Esophagus muscularis mucosa (tissue), 4 donors: ENCODE results near the gene WDR62. TPM values are rescaled to one million over a fixed set of nuclear protein-coding genes. Genes with fewer than 3 reads are reported as not detected.
A peak's percentile ranks its signal among the peaks of the same experiment; 100 is the strongest.

ENCODE experiments used
- DNase-seq: peaks from one replicate; pipeline ENCODE4 v3.0.0-alpha.2; 2017; ENCODE audit errors: extremely low spot score
- H3K27ac ChIP-seq, 4 donors: fragments of 200-600 bp; sonication (generic); replicated peaks in 1 of 4; 1 replicate in 3 of 4; 2 replicates in 1 of 4; pipeline ENCODE4 v1.5.1; 2016 to 2019; ENCODE audit warnings: mild to moderate bottlenecking in 1 of 4
- H3K27me3 ChIP-seq, 4 donors: fragments of 200-600 bp; sonication (generic); one replicate each; pipeline versions ENCODE4 v1.5.1 to v1.6.0; 2016 to 2019
- H3K36me3 ChIP-seq, 4 donors: fragments of 200-600 bp; sonication (generic); one replicate each; pipeline ENCODE4 v1.5.1; 2016 to 2019
- H3K4me1 ChIP-seq, 4 donors: fragments of 200-600 bp; sonication (generic); one replicate each; pipeline ENCODE4 v1.5.1; 2016 to 2019
- H3K4me3 ChIP-seq, 4 donors: fragments of 200-600 bp; sonication (generic); 1 replicate in 2 of 4; 2 replicates in 2 of 4; pipeline ENCODE4 v1.5.1; 2016 to 2019; ENCODE audit warnings: mild to moderate bottlenecking in 4 of 4, moderate library complexity in 1 of 4
- H3K9me3 ChIP-seq, 4 donors: fragments of 200-600 bp; sonication (generic); 1 replicate in 3 of 4; 2 replicates in 1 of 4; pipeline ENCODE4 v1.5.1; 2016 to 2019
- EP300 ChIP-seq: sonication (generic); formaldehyde crosslinking; IDR thresholded peaks from one replicate; pipeline ENCODE4 v1.6.1; 2017; ENCODE audit warnings: antibody characterized with exemption
- POLR2A ChIP-seq: fragments of 450-650 bp; IDR thresholded peaks from one replicate; pipeline ENCODE4 v1.6.1; 2017; ENCODE audit warnings: antibody characterized with exemption, moderate library complexity, mild to moderate bottlenecking, low read depth
- POLR2AphosphoS5 ChIP-seq, 2 donors: sonication (generic); formaldehyde crosslinking; IDR thresholded peaks; one replicate each; pipeline ENCODE4 v1.6.1; 2017; ENCODE audit warnings: antibody characterized with exemption in 2 of 2
- WGBS: methylation state at CpG from one replicate; pipeline ENCODE4 v1.1.5; 2018; 5-methylcytosine and 5-hydroxymethylcytosine counted together
- intact Hi-C: fragments of 100-400 bp; cut with DNase I; formaldehyde crosslinking; loops from one replicate; pipeline ENCODE4 v1.15.1; 2023
- total RNA-seq, 4 donors: library from RNA; depleted of rRNA; stranded (reverse); fragments of >200 nt; gene quantifications; one replicate each; pipeline versions ENCODE4 v1.1.0 to v1.2.1, GENCODE V29; 2016
- TF ChIP-seq, protein P1 (sequence below), 3 experiments: fragments of 200-600 bp in 2 of 3; fragments of 450-650 bp in 1 of 3; sonication (generic) in 2 of 3; IDR thresholded peaks; one replicate each; pipeline ENCODE4 v1.5.1; 2017 to 2019; ENCODE audit warnings: antibody characterized with exemption in 3 of 3, mild to moderate bottlenecking in 2 of 3, moderate library complexity in 1 of 3

Gene WDR62
- under 1 TPM in 3 of 4 donors, not detected in 1; 0.26 to 0.52 (median 0.50) TPM for total RNA-seq

DNA sequence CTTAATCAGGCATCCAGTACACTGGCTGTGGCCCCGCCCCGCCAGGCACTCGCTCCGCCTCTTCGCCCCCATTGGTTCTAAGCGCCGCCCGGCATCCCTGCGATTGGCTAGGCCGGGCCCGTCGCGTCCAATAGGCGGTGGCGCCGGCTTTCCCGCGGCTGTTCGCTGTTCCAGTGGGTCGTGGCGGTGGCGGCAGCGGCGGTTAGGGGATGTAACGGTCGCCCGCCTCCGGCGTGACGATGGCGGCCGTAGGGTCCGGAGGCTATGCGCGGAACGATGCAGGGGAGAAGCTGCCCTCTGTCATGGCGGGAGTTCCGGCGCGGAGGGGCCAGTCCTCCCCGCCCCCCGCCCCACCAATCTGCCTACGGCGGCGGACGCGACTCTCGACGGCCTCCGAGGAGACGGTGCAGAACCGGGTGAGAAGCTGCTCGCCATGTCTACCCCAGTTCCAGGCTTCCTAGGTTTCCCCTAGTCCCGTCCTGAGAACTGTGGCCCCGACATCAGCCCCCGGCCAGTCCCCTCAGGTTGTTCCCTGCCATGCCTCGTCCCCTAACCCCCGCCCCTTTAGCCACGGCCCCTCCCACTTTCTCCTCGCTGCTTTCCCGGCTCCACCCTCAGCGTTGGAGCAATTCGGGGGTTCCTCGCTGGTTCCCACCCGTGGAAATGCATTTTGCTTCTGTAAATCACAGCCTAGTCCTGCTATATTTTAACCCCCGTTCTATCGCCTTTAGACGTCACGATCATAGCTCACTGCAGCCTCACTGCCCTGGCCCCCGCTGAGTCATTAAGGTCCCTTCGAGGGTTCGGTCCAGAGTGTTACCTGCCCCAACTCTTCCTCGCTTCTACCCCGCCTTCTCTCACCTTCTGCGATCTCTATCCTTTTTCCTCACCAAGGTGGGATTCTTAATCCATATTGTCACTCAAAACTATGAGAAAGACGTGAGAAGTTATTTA is at the start of gene WDR62:
Gene WDR62 (plus strand): TSS at position 165 of the 954 bp plus-strand sequence. CDS start 75 bp downstream, at position 240.
- no peak for TF ChIP-seq POLR2AphosphoS5 (IDR thresholded peaks at IDR 0.05)
- TF ChIP-seq, protein P1, sequence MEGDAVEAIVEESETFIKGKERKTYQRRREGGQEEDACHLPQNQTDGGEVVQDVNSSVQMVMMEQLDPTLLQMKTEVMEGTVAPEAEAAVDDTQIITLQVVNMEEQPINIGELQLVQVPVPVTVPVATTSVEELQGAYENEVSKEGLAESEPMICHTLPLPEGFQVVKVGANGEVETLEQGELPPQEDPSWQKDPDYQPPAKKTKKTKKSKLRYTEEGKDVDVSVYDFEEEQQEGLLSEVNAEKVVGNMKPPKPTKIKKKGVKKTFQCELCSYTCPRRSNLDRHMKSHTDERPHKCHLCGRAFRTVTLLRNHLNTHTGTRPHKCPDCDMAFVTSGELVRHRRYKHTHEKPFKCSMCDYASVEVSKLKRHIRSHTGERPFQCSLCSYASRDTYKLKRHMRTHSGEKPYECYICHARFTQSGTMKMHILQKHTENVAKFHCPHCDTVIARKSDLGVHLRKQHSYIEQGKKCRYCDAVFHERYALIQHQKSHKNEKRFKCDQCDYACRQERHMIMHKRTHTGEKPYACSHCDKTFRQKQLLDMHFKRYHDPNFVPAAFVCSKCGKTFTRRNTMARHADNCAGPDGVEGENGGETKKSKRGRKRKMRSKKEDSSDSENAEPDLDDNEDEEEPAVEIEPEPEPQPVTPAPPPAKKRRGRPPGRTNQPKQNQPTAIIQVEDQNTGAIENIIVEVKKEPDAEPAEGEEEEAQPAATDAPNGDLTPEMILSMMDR (IDR thresholded peaks at IDR 0.05), result no peak
- TF ChIP-seq POLR2A, result no peak
- TF ChIP-seq EP300, result no peak
- H3K9me3 ChIP-seq, result no peaks in the 10 kb centered on the region
- H3K4me3 ChIP-seq, result peak within 1 kb of the TSS; percentile 61 to 73 (median 68)
- WGBS, result 2% methylated on average over 24 of the region's 76 CpGs
- H3K4me1 ChIP-seq, result peaks cover 7 to 29% (median 22%) of the 10 kb centered on the region in 4 donors
- DNase-seq, result no peak
- H3K36me3 ChIP-seq, result no peaks in the 10 kb centered on the region
- peak within 1 kb of the TSS; percentile 87 to 95 (median 91) for H3K27ac ChIP-seq
- H3K27me3 ChIP-seq, result no peaks in the 10 kb centered on the region
- intact Hi-C loops, result loop anchor here (5.0 kb wide), 1 partner anchor 57 kb away; the partner anchor contains the start of genes OVOL3 and POLR2I

DNA sequence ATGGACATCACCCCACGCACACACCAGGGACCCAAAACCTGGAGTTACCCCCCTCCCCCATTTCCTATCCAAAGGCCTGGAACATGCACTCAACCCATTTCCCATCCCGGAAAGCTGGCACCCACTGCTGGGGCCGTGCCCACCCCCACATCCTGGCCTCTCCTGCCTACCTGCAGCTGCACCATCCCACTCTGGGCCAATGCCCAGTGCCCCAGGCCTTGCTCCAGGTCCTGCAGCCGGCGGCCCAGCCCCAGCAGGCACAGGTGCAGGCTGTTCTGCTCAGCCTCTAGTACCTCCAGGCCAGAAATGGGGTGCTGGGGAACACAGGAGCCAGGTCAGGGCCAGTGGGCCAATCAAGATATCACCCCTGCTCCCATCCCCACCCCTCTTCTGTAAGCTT is 47.7 kb upstream of the WDR62 start:
- no peaks in the 10 kb centered on the region for H3K9me3 ChIP-seq
- 98% methylated on average over 5 of the region's 5 CpGs for WGBS
- no peak overlapping the region for H3K4me3 ChIP-seq
- H3K4me1 ChIP-seq, result peaks cover 12 to 21% (median 19%) of the 10 kb centered on the region in 4 donors
- intact Hi-C loops, result no loop called here
- no peak for DNase-seq
- no peak overlapping the region for H3K27ac ChIP-seq
- no peaks in the 10 kb centered on the region for H3K27me3 ChIP-seq
- TF ChIP-seq POLR2AphosphoS5 (IDR thresholded peaks at IDR 0.05) (no peak), EP300 (no peak), POLR2A (no peak)
- TF ChIP-seq, protein P1 (IDR thresholded peaks at IDR 0.05), result no peak
- H3K36me3 ChIP-seq, result peaks cover 0 to 6% (median 0%) of the 10 kb centered on the region in 4 donors

DNA sequence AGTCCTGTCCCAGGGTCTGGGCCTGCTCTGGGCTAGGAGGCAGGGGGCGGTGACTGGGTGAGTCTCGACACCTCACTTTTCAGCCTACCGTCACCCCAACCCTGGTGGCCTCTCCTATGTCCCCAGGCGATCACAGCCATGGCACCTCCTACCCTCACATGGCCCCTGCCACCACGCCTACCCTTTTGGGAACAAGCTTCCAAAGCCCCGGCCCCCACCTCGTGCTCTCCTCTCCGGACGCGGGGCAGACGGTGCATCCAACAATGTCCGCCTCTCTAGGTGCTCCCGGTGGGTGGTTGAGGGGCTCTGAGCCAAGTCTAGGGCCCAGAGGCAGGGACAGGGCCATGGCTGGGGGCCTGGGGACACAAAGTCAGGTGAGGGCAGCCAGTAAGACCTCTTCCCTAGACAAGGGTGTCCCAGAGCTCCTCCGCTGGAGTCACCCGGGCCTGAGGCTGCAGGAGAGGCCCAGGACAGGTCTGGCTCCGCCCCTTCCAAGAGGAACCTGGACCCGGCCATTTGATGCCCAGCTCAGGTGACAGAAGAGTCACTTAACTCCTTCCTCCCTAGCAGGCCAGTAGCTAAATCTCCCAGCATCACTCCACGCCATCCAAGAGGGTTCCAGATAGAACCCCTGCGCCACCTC is 46.2 kb upstream of the WDR62 start, which contains the start of gene SYNE4:
Gene SYNE4 (minus strand): TSS at position 478 of the 643 bp plus-strand sequence. CDS start 132 bp downstream, at position 346.
- no peak for DNase-seq
- Histone ChIP-seq H3K27ac (peak within 1 kb of the TSS; percentile 77 to 81 (median 80)), H3K36me3 (peaks cover 0 to under 1% (median 0%) of the 10 kb centered on the region in 4 donors), H3K4me3 (peak within 1 kb of the TSS; percentile 45 to 62 (median 54)), H3K4me1 (peaks cover 16 to 30% (median 27%) of the 10 kb centered on the region in 4 donors), H3K9me3 (no peaks in the 10 kb centered on the region), H3K27me3 (no peaks in the 10 kb centered on the region)
- WGBS, result 61% methylated on average over 14 of the region's 19 CpGs
- TF ChIP-seq EP300, result no peak
- TF ChIP-seq POLR2A, result no peak
- TF ChIP-seq POLR2AphosphoS5 (IDR thresholded peaks at IDR 0.05), result no peak
- TF ChIP-seq, protein P1 (IDR thresholded peaks at IDR 0.05), result no peak
- intact Hi-C loops, result no loop called here

DNA sequence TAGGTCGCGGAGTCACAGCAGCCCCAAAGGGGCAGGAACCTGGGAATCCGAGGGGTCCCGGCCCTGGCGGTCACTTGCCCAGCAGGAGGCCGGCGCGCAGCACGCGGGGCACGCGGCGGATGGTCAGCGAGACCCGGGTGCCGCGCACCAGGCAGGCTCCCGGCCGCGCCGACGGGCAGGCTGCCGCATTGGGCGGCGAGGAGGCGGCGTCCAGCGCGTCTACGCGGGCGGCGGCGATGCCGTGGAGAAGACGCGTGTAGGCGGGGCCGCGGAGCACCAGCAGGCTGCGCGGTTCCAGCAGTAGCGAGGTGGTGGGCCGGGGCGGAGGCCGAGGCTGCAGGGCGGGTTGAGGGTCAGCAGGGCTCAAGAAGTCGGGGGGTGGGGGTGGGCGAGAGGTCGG is 45.5 kb upstream of the WDR62 start:
- intact Hi-C loops, result no loop called here
- no peak for TF ChIP-seq EP300
- TF ChIP-seq POLR2A, result no peak
- TF ChIP-seq POLR2AphosphoS5 (IDR thresholded peaks at IDR 0.05), result peak; percentile 70 to 86
- TF ChIP-seq, protein P1 (IDR thresholded peaks at IDR 0.05), result no peak

More for the DNA sequence above, 45.5 kb upstream of the WDR62 start:
- no peak for DNase-seq
- H3K9me3 ChIP-seq, result no peaks in the 10 kb centered on the region
- H3K27me3 ChIP-seq, result no peaks in the 10 kb centered on the region
- H3K27ac ChIP-seq, result peak overlapping the region; percentile 77 to 81 (median 80)
- H3K4me3 ChIP-seq, result peak overlapping the region; percentile 45 to 62 (median 54)
- no peaks in the 10 kb centered on the region for H3K36me3 ChIP-seq
- peaks cover 18 to 34% (median 30%) of the 10 kb centered on the region in 4 donors for H3K4me1 ChIP-seq
- WGBS, result 5% methylated on average over 21 of the region's 50 CpGs
